Measurements from ENCODE around the gene CCDC40.
A peak's percentile ranks its signal among the peaks of the same experiment; 100 is the strongest.

GRCh38 chr17:80008383-80008840, 28.0 kb upstream of the CCDC40 start:
- no peak for TF ChIP-seq EZH2 (IDR thresholded peaks at IDR 0.05; ENCODE audit: borderline replicate concordance, control insufficient read depth, low read depth, low read length)
- no peak for TF ChIP-seq POLR2AphosphoS5 (IDR thresholded peaks at IDR 0.05; ENCODE audit: low read length)
- TF ChIP-seq SRF (IDR thresholded peaks at IDR 0.05; ENCODE audit: low read depth in 2 of 2, low read length in 2 of 2) = no peak
- TF ChIP-seq, protein P1, sequence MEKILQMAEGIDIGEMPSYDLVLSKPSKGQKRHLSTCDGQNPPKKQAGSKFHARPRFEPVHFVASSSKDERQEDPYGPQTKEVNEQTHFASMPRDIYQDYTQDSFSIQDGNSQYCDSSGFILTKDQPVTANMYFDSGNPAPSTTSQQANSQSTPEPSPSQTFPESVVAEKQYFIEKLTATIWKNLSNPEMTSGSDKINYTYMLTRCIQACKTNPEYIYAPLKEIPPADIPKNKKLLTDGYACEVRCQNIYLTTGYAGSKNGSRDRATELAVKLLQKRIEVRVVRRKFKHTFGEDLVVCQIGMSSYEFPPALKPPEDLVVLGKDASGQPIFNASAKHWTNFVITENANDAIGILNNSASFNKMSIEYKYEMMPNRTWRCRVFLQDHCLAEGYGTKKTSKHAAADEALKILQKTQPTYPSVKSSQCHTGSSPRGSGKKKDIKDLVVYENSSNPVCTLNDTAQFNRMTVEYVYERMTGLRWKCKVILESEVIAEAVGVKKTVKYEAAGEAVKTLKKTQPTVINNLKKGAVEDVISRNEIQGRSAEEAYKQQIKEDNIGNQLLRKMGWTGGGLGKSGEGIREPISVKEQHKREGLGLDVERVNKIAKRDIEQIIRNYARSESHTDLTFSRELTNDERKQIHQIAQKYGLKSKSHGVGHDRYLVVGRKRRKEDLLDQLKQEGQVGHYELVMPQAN (conservative IDR thresholded peaks at IDR 0.05) = no peak
- TF ChIP-seq TCF12 (IDR thresholded peaks at IDR 0.05; ENCODE audit: low read depth, low read length) = no peak
- no peak for TF ChIP-seq POLR2A (IDR thresholded peaks at IDR 0.05; ENCODE audit: low read depth, low read length)
- no peak for TF ChIP-seq ZNF207 (IDR thresholded peaks at IDR 0.05; ENCODE audit: borderline replicate concordance)
- no peak for TF ChIP-seq CREM (IDR thresholded peaks at IDR 0.05; ENCODE audit: low read depth)
- TF ChIP-seq, protein P2, sequence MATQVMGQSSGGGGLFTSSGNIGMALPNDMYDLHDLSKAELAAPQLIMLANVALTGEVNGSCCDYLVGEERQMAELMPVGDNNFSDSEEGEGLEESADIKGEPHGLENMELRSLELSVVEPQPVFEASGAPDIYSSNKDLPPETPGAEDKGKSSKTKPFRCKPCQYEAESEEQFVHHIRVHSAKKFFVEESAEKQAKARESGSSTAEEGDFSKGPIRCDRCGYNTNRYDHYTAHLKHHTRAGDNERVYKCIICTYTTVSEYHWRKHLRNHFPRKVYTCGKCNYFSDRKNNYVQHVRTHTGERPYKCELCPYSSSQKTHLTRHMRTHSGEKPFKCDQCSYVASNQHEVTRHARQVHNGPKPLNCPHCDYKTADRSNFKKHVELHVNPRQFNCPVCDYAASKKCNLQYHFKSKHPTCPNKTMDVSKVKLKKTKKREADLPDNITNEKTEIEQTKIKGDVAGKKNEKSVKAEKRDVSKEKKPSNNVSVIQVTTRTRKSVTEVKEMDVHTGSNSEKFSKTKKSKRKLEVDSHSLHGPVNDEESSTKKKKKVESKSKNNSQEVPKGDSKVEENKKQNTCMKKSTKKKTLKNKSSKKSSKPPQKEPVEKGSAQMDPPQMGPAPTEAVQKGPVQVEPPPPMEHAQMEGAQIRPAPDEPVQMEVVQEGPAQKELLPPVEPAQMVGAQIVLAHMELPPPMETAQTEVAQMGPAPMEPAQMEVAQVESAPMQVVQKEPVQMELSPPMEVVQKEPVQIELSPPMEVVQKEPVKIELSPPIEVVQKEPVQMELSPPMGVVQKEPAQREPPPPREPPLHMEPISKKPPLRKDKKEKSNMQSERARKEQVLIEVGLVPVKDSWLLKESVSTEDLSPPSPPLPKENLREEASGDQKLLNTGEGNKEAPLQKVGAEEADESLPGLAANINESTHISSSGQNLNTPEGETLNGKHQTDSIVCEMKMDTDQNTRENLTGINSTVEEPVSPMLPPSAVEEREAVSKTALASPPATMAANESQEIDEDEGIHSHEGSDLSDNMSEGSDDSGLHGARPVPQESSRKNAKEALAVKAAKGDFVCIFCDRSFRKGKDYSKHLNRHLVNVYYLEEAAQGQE (IDR thresholded peaks at IDR 0.05; ENCODE audit: low read depth, low read length) = no peak
- no peak for TF ChIP-seq PBX3 (IDR thresholded peaks at IDR 0.05; ENCODE audit: insufficient replicate concordance, low read depth, low read length)
- TF ChIP-seq, protein P3, sequence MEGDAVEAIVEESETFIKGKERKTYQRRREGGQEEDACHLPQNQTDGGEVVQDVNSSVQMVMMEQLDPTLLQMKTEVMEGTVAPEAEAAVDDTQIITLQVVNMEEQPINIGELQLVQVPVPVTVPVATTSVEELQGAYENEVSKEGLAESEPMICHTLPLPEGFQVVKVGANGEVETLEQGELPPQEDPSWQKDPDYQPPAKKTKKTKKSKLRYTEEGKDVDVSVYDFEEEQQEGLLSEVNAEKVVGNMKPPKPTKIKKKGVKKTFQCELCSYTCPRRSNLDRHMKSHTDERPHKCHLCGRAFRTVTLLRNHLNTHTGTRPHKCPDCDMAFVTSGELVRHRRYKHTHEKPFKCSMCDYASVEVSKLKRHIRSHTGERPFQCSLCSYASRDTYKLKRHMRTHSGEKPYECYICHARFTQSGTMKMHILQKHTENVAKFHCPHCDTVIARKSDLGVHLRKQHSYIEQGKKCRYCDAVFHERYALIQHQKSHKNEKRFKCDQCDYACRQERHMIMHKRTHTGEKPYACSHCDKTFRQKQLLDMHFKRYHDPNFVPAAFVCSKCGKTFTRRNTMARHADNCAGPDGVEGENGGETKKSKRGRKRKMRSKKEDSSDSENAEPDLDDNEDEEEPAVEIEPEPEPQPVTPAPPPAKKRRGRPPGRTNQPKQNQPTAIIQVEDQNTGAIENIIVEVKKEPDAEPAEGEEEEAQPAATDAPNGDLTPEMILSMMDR (IDR thresholded peaks at IDR 0.05 in 2 of 3, conservative IDR thresholded peaks at IDR 0.05 in 1 of 3; ENCODE audit: control insufficient read depth in 2 of 3, extremely low read depth in 1 of 3, insufficient read depth in 1 of 3, low read depth in 3 of 3, low read length in 3 of 3) = peak; percentile 85 to 97 (median 93)
